GM12878 (cell line): ENCODE measurements around the gene TSPAN12. TPM values are rescaled to one million over a fixed set of nuclear protein-coding genes. Genes with fewer than 3 reads are reported as not detected.

ENCODE experiments used
- ATF2 ChIP-seq: IDR thresholded peaks from 2 replicates; pipeline ENCODE4 v1.6.1; 2012; ENCODE audit warnings: low read length, inconsistent platforms
- BCL11A ChIP-seq: IDR thresholded peaks from 2 replicates; pipeline ENCODE4 v1.6.1; 2011; ENCODE audit warnings: low read depth, low read length
- BCLAF1 ChIP-seq: fragments of 450-650 bp; IDR thresholded peaks from 2 replicates; pipeline ENCODE4 v1.6.1; 2017; ENCODE audit warnings: antibody characterized with exemption, mild to moderate bottlenecking, moderate library complexity
- CHD1 ChIP-seq: IDR thresholded peaks from 2 replicates; pipeline ENCODE4 v1.6.1; 2012; ENCODE audit warnings: low read depth, low read length, improper control_type of control experiment
- CHD4 ChIP-seq: fragments of 200-600 bp; sonication (generic); IDR thresholded peaks from 2 replicates; pipeline ENCODE4 v1.6.1; 2016; ENCODE audit warnings: mild to moderate bottlenecking
- IKZF2 ChIP-seq, 2 experiments: fragments of 450-650 bp; IDR thresholded peaks; 2 replicates each; pipeline ENCODE4 v1.6.1; 2017; ENCODE audit warnings: mild to moderate bottlenecking in 2 of 2, moderate library complexity in 2 of 2
- IRF3 ChIP-seq: fragments of 450-650 bp; IDR thresholded peaks from 2 replicates; pipeline ENCODE4 v1.6.1; 2014; ENCODE audit warnings: mild to moderate bottlenecking
- KDM1A ChIP-seq: fragments of 200-600 bp; sonication (generic); IDR thresholded peaks from 2 replicates; pipeline ENCODE4 v1.6.1; 2016; ENCODE audit warnings: borderline replicate concordance
- KLF5 ChIP-seq: fragments of 450-650 bp; IDR thresholded peaks from 2 replicates; pipeline ENCODE4 v1.6.1; 2014; ENCODE audit warnings: mild to moderate bottlenecking; ENCODE audit not compliant: partially characterized antibody
- MLLT1 ChIP-seq: fragments of 450-650 bp; IDR thresholded peaks from 2 replicates; pipeline ENCODE4 v1.6.1; 2016; ENCODE audit warnings: mild to moderate bottlenecking
- MTA2 ChIP-seq: fragments of 450-650 bp; IDR thresholded peaks from 2 replicates; pipeline ENCODE4 v1.6.1; 2016; ENCODE audit warnings: low read depth, mild to moderate bottlenecking, moderate library complexity
- NR2C2 ChIP-seq: IDR thresholded peaks from 2 replicates; pipeline ENCODE4 v1.6.1; 2011; ENCODE audit warnings: borderline replicate concordance, low read depth; ENCODE audit not compliant: control insufficient read depth, insufficient read length
- RELB ChIP-seq: fragments of 450-650 bp; IDR thresholded peaks from 2 replicates; pipeline ENCODE4 v1.6.1; 2017; ENCODE audit warnings: low read depth, mild to moderate bottlenecking, moderate library complexity
- SMAD1 ChIP-seq: fragments of 450-650 bp; IDR thresholded peaks from 2 replicates; pipeline ENCODE4 v1.6.1; 2018; ENCODE audit warnings: mild to moderate bottlenecking, low read depth; ENCODE audit not compliant: partially characterized antibody
- SMAD5 ChIP-seq: IDR thresholded peaks from 2 replicates; pipeline ENCODE4 v1.6.1; 2016; ENCODE audit warnings: antibody characterized with exemption, low read depth
- SREBF1 ChIP-seq: IDR thresholded peaks from 2 replicates; pipeline ENCODE4 v1.6.1; 2012; ENCODE audit warnings: mild to moderate bottlenecking, low read length
- YY1 ChIP-seq: IDR thresholded peaks from 2 replicates; pipeline ENCODE4 v1.6.1; 2011; ENCODE audit warnings: low read depth, mild to moderate bottlenecking, low read length
- ZNF24 ChIP-seq: fragments of 450-650 bp; IDR thresholded peaks from 2 replicates; pipeline ENCODE4 v1.6.1; 2017; ENCODE audit warnings: antibody characterized with exemption, mild to moderate bottlenecking
- ZNF622 ChIP-seq: fragments of 450-650 bp; IDR thresholded peaks from 2 replicates; pipeline ENCODE4 v1.6.1; 2017; ENCODE audit warnings: mild to moderate bottlenecking, inconsistent platforms
- ZNF687 ChIP-seq: fragments of 450-650 bp; IDR thresholded peaks from 2 replicates; pipeline ENCODE4 v1.6.1; 2017; ENCODE audit warnings: mild to moderate bottlenecking, moderate library complexity
- polyA plus RNA-seq, 11 experiments: library from polyadenylated mRNA; depleted of rRNA in 4 of 11; unstranded in 6 of 11; stranded (reverse) in 5 of 11; fragments of >200 nt; fragmentation: Nextera tagmentation in 4 of 11; fragmentation: Illumina TruSeq in 1 of 11; extraction: Ambion mirVana in 4 of 11; extraction: Trizol in 1 of 11; gene quantifications; 1 replicate in 1 of 11; 2 replicates in 10 of 11; pipeline versions ENCODE4 v1.2.1 to v1.2.3, GENCODE V29; 2011 to 2016; ENCODE audit warnings: inconsistent platforms in 2 of 11, missing spikeins in 2 of 11, low read depth in 1 of 11
- total RNA-seq, 4 experiments: library from RNA; depleted of rRNA in 3 of 4; stranded (reverse); fragments of >200 nt in 3 of 4; fragmentation: Illumina TruSeq in 1 of 4; extraction: Trizol in 1 of 4; gene quantifications; 2 replicates each; pipeline versions ENCODE4 v1.2.1 to v1.2.3, GENCODE V29; 2013 to 2021

TSPAN12 gene
- total and polyA plus RNA-seq, 10 of the 15 experiments (the other 5 are each of a cell fraction or from before 2014, with no cell fraction given), result 0.67 to 110 (median 1.3) TPM

GRCh38 chr7:120828528-120828927 is 29.4 kb downstream of the TSPAN12 start (continued):
- TF ChIP-seq IKZF2 (IDR thresholded peaks at IDR 0.05) (no peak; a peak in 1 of 4 replicates), MTA2 (peak; percentile 86), SREBF1 (no peak), YY1 (no peak), BCL11A (no peak), SMAD1 (no peak), RELB (peak; percentile 53; the same call in 1 of the 2 replicates), CHD1 (no peak), KLF5 (no peak), ZNF687 (no peak), SMAD5 (no peak), MLLT1 (no peak), CHD4 (no peak), BCLAF1 (no peak), KDM1A (no peak), ATF2 (no peak), IRF3 (no peak), ZNF24 (0 out of 2 replicates have a peak, but pooled peaks have one; percentile 17), NR2C2 (no peak), ZNF622 (no peak)
